ENCODE data around the gene ANOS1.

ANOS1 gene

GRCh38 chrX:8635812-8636211 is 96.1 kb downstream of the ANOS1 start:
- intact Hi-C loops (cut with micrococcal nuclease): no loop called here
- H3K4me3 Mint-ChIP-seq: no peak overlapping the region
- H3K9me3 Mint-ChIP-seq: no peaks in the 10 kb centered on the region
- H3K27ac Mint-ChIP-seq: no peak overlapping the region
- no peaks in the 10 kb centered on the region for H3K4me1 Mint-ChIP-seq (ENCODE audit: low read depth)
- H3K27me3 Mint-ChIP-seq: no peaks in the 10 kb centered on the region
- no peaks in the 10 kb centered on the region for H3K36me3 Mint-ChIP-seq (ENCODE audit: low read depth)

DNA sequence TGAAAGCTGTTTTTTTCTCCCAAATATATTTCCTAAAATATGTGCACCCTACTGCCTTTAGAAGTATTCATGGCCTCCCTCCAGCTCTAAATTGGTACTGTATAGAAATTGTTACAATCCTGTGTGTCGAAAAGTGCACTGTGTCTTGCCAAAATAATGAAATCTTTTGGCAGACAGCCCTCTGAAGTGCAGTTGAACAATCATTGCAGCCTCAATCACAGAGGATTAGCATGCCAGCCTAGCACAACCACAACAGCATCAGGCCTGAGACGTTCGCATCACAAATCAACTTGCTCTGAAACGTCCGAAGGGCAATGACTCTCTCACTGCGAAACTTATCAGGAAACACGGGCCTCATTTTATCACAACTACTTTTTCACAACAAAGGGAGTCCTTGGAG is 99.0 kb downstream of the ANOS1 start:
- intact Hi-C loops (cut with micrococcal nuclease): no loop called here
- Mint-ChIP-seq H3K4me1 (ENCODE audit: low read depth) (no peaks in the 10 kb centered on the region), H3K9me3 (no peaks in the 10 kb centered on the region), H3K27ac (no peak overlapping the region), H3K4me3 (no peak overlapping the region), H3K36me3 (ENCODE audit: low read depth) (no peaks in the 10 kb centered on the region), H3K27me3 (no peaks in the 10 kb centered on the region)

GRCh38 chrX:8629871-8630270 is 102.1 kb downstream of the ANOS1 start:
- intact Hi-C loops (cut with micrococcal nuclease): no loop called here
- H3K4me3 Mint-ChIP-seq: no peak overlapping the region
- no peaks in the 10 kb centered on the region for H3K27me3 Mint-ChIP-seq
- H3K4me1 Mint-ChIP-seq (ENCODE audit: low read depth): no peaks in the 10 kb centered on the region
- H3K27ac Mint-ChIP-seq: no peak overlapping the region
- no peaks in the 10 kb centered on the region for H3K36me3 Mint-ChIP-seq (ENCODE audit: low read depth)
- no peaks in the 10 kb centered on the region for H3K9me3 Mint-ChIP-seq

DNA sequence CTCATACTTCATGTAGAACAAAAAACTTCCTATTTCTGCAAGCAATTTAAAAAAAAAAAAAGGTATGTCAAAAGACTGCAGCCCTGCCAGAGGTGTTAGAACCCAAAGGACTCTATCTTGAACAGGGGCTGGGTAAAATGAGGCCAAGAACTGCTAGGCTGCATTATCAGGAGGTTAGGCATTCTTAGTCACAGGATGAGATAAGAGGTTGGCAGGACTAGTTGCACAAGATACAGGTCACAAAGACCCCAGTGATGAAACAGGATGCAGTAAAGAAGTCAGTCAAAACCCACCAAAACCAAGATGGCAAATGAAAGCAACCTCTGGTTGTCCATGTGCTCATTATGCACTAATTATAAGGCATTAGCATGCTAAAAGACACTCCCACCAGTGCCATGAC is 104.1 kb downstream of the ANOS1 start:
- no peak overlapping the region for H3K4me3 Mint-ChIP-seq
- H3K27me3 Mint-ChIP-seq: no peaks in the 10 kb centered on the region
- H3K4me1 Mint-ChIP-seq (ENCODE audit: low read depth): no peaks in the 10 kb centered on the region
- intact Hi-C loops (cut with micrococcal nuclease): no loop called here
- no peaks in the 10 kb centered on the region for H3K36me3 Mint-ChIP-seq (ENCODE audit: low read depth)
- H3K27ac Mint-ChIP-seq: no peak overlapping the region
- no peaks in the 10 kb centered on the region for H3K9me3 Mint-ChIP-seq

DNA sequence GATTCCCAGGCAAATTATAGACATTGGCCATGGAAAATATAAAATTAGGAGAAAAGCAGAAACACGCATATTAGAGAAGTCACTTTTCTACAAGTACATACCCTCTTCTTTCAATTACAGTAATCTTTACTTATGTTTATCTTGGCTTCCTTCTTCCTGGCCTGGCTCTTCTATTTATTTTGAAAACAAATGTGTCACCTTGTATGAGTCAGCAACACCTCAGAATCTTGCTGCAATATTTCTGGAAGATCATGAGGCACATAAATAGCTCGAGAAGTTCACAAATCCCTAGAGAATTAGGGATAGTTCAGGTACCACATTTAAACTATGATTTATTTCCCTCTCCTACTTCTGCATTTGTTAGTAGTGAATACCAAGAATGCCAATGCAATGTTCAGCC is 124.6 kb downstream of the ANOS1 start:
- no peaks in the 10 kb centered on the region for H3K36me3 Mint-ChIP-seq (ENCODE audit: low read depth)
- no peak overlapping the region for H3K4me3 Mint-ChIP-seq

GRCh38 chrX:8604131-8604530 is 127.8 kb downstream of the ANOS1 start:
- Mint-ChIP-seq H3K27ac (no peak overlapping the region), H3K36me3 (ENCODE audit: low read depth) (no peaks in the 10 kb centered on the region), H3K4me3 (no peak overlapping the region), H3K27me3 (no peaks in the 10 kb centered on the region), H3K4me1 (ENCODE audit: low read depth) (no peaks in the 10 kb centered on the region), H3K9me3 (no peaks in the 10 kb centered on the region)
- intact Hi-C loops (cut with micrococcal nuclease): no loop called here

More for the DNA sequence above, 124.6 kb downstream of the ANOS1 start:
- Mint-ChIP-seq H3K4me1 (ENCODE audit: low read depth) (no peaks in the 10 kb centered on the region), H3K9me3 (peaks cover 7% of the 10 kb centered on the region), H3K27me3 (no peaks in the 10 kb centered on the region), H3K27ac (no peak overlapping the region)
- intact Hi-C loops (cut with micrococcal nuclease): no loop called here

DNA sequence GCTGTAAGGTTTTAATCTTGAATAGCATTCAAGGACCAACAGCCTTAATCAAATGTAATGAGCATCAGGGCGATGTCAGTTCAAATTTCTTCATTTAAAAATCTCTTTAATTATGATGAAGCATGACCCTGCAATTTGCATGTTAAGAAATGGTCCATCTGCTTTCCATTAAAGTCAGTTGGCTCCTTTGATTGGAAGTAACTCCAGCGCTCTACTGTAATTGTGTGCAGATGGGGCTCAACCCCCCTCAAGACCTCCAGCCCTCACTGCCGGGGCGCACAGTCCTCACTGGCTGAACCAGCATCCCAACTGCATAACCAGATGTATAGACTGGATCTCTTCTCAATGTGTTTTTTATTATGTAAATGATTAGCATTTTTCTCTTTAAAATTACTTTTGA is 140.4 kb downstream of the ANOS1 start:
- Mint-ChIP-seq H3K9me3 (no peaks in the 10 kb centered on the region), H3K4me1 (ENCODE audit: low read depth) (no peaks in the 10 kb centered on the region), H3K27ac (no peak overlapping the region), H3K27me3 (no peaks in the 10 kb centered on the region), H3K36me3 (ENCODE audit: low read depth) (no peaks in the 10 kb centered on the region), H3K4me3 (no peak overlapping the region)
- intact Hi-C loops (cut with micrococcal nuclease): no loop called here

- Mint-ChIP-seq H3K9me3 (peaks cover 8% of the 10 kb centered on the region), H3K4me3 (no peak overlapping the region), H3K4me1 (ENCODE audit: low read depth) (no peaks in the 10 kb centered on the region), H3K27ac (no peak overlapping the region), H3K36me3 (ENCODE audit: low read depth) (no peaks in the 10 kb centered on the region), H3K27me3 (no peaks in the 10 kb centered on the region)
- intact Hi-C loops (cut with micrococcal nuclease): no loop called here
These were observed 145.0 kb downstream of the ANOS1 start for GRCh38 chrX:8586953-8587352.

DNA sequence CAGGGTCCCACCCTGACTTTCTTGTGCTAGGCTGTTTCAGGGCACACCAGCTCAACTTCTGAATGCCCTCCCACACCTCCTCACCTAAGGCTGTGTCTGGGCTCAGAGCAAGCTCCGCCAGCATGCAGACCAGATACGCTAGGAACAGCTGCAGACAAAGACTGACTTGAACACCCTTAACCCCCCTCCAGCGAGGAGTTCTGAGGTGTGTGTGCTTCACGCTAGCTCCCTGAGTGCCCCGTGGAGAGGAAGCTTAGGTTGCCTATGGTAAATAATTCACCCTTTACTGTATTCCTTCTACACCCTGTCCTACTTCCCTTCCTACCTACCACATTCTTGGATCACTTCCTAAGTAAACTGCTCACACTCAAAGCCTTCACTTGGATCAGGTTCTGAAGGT is 152.3 kb downstream of the ANOS1 start:
- Mint-ChIP-seq H3K36me3 (ENCODE audit: low read depth) (no peaks in the 10 kb centered on the region), H3K27ac (no peak overlapping the region), H3K4me1 (ENCODE audit: low read depth) (no peaks in the 10 kb centered on the region), H3K4me3 (no peak overlapping the region), H3K27me3 (no peaks in the 10 kb centered on the region), H3K9me3 (peaks cover 9% of the 10 kb centered on the region)
- intact Hi-C loops (cut with micrococcal nuclease): no loop called here

DNA sequence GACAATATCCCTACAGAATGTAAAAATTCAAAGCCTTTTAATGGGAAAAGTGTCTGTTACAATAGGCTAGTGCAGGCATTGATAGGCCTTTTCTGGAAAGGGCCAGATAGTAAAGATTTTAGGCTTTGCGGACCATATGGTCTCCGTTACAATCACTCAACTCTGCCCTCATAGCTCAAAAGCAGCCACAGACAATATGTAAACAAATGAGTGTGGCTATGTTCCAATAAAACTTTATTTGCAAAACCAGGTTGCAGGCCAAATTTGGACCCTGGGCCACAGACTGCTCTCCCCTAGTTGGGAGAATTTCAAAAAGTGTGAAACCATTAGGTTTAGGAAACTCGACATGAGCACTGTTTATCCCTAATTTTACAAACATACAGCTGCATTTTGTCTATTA is 155.1 kb downstream of the ANOS1 start:
- peaks cover under 1% of the 10 kb centered on the region for H3K9me3 Mint-ChIP-seq
- H3K36me3 Mint-ChIP-seq (ENCODE audit: low read depth): no peaks in the 10 kb centered on the region
- H3K27me3 Mint-ChIP-seq: no peaks in the 10 kb centered on the region
- H3K27ac Mint-ChIP-seq: no peak overlapping the region
- no peak overlapping the region for H3K4me3 Mint-ChIP-seq
- no peaks in the 10 kb centered on the region for H3K4me1 Mint-ChIP-seq (ENCODE audit: low read depth)
- intact Hi-C loops (cut with micrococcal nuclease): no loop called here

- H3K27me3 Mint-ChIP-seq: no peaks in the 10 kb centered on the region
- no peak overlapping the region for H3K4me3 Mint-ChIP-seq
- no peaks in the 10 kb centered on the region for H3K4me1 Mint-ChIP-seq (ENCODE audit: low read depth)
- intact Hi-C loops (cut with micrococcal nuclease): no loop called here
- H3K36me3 Mint-ChIP-seq (ENCODE audit: low read depth): no peaks in the 10 kb centered on the region
- H3K9me3 Mint-ChIP-seq: no peaks in the 10 kb centered on the region
- no peak overlapping the region for H3K27ac Mint-ChIP-seq
These were observed 166.2 kb downstream of the ANOS1 start for GRCh38 chrX:8565729-8566128.

- Mint-ChIP-seq H3K4me3 (no peak overlapping the region), H3K4me1 (ENCODE audit: low read depth) (no peaks in the 10 kb centered on the region), H3K27ac (no peak overlapping the region), H3K9me3 (no peaks in the 10 kb centered on the region), H3K36me3 (ENCODE audit: low read depth) (no peaks in the 10 kb centered on the region), H3K27me3 (no peaks in the 10 kb centered on the region)
- intact Hi-C loops (cut with micrococcal nuclease): no loop called here
These were observed 183.5 kb downstream of the ANOS1 start for GRCh38 chrX:8548446-8548845.

DNA sequence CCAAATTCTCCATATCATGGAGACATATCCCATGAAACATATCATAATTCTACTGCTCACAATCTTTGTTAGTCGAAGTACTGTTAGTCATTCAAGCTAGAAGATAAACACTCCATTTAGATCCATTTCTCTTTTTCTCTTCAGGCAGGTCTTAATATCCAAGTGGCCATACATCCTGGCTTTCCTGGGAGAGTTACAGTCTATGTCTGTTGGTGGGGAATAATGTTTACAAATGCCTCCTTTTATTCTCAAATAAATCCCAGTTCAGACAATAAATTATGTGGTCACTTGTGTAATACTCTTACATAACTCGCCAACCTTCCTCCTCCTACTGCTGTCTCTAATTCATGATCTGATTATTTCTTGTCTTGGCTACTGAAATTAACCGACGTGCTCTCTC is 185.2 kb downstream of the ANOS1 start:
- Mint-ChIP-seq H3K27ac (no peak overlapping the region), H3K9me3 (no peaks in the 10 kb centered on the region), H3K4me1 (ENCODE audit: low read depth) (no peaks in the 10 kb centered on the region), H3K4me3 (no peak overlapping the region), H3K27me3 (no peaks in the 10 kb centered on the region), H3K36me3 (ENCODE audit: low read depth) (no peaks in the 10 kb centered on the region)
- intact Hi-C loops (cut with micrococcal nuclease): no loop called here

GRCh38 chrX:8520791-8521190 is 211.1 kb downstream of the ANOS1 start:
- intact Hi-C loops (cut with micrococcal nuclease): no loop called here
- Mint-ChIP-seq H3K4me1 (ENCODE audit: low read depth) (no peaks in the 10 kb centered on the region), H3K27ac (no peak overlapping the region), H3K4me3 (no peak overlapping the region), H3K9me3 (no peaks in the 10 kb centered on the region), H3K36me3 (ENCODE audit: low read depth) (no peaks in the 10 kb centered on the region), H3K27me3 (no peaks in the 10 kb centered on the region)

DNA sequence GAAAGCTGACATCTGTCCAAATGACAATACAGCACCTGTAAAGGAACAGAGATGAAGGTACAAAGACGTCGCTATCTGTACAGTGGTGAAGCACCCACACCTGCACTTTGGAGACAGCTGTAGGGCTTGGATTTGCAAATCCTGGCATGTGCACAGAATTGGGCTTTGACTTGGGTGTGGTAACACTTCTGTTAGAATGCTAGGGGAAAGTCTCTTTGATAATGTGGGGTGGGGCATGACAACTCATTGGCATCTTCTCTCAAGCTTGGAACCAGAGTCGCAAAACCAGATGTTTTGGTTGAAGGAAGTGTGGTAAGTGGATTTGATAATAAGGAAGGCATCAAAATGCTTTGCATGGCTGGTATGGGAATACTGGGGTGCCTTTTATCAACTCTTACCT is 211.8 kb downstream of the ANOS1 start:
- intact Hi-C loops (cut with micrococcal nuclease): no loop called here
- Mint-ChIP-seq H3K4me3 (no peak overlapping the region), H3K4me1 (ENCODE audit: low read depth) (no peaks in the 10 kb centered on the region)

GRCh38 chrX:8504451-8504850 is 227.5 kb downstream of the ANOS1 start:
- no peak overlapping the region for H3K27ac Mint-ChIP-seq
- no peaks in the 10 kb centered on the region for H3K4me1 Mint-ChIP-seq (ENCODE audit: low read depth)
- no peaks in the 10 kb centered on the region for H3K27me3 Mint-ChIP-seq
- intact Hi-C loops (cut with micrococcal nuclease): no loop called here
- H3K9me3 Mint-ChIP-seq: no peaks in the 10 kb centered on the region
- H3K4me3 Mint-ChIP-seq: no peak overlapping the region
- no peaks in the 10 kb centered on the region for H3K36me3 Mint-ChIP-seq (ENCODE audit: low read depth)

More for the DNA sequence above, 211.8 kb downstream of the ANOS1 start:
- H3K36me3 Mint-ChIP-seq (ENCODE audit: low read depth): no peaks in the 10 kb centered on the region
- H3K9me3 Mint-ChIP-seq: peaks cover 3% of the 10 kb centered on the region
- H3K27ac Mint-ChIP-seq: no peak overlapping the region
- no peaks in the 10 kb centered on the region for H3K27me3 Mint-ChIP-seq

Measured in dendritic cell treated with granulocyte-macrophage colony-stimulating factor and Interleukin-4, amounts not matched to agents 40 ng/mL and 50 ng/mL, for 4 days (primary cell).